HEK293 (cell line): ENCODE measurements around the gene EXOC3.

ENCODE experiments used
- KLF1 ChIP-seq: fragments of 450-650 bp; formaldehyde crosslinking; IDR thresholded peaks from 2 replicates; pipeline ENCODE4 v1.5.1; 2016; ENCODE audit warnings: missing biosample characterization, missing genetic modification characterization
- TRIM28 ChIP-seq: IDR thresholded peaks from 2 replicates; pipeline ENCODE4 v1.6.1; 2011; ENCODE audit warnings: low read length, control low read depth, borderline replicate concordance
- ZBTB7A ChIP-seq: fragments of 450-650 bp; formaldehyde crosslinking; IDR thresholded peaks from 2 replicates; pipeline ENCODE4 v1.5.1; 2016; ENCODE audit warnings: low read depth, missing biosample characterization, missing genetic modification characterization
- ZNF138 ChIP-seq: fragments of 450-650 bp; formaldehyde crosslinking; IDR thresholded peaks from 2 replicates; pipeline ENCODE4 v1.5.1; 2016; ENCODE audit warnings: missing biosample characterization, missing genetic modification characterization, borderline replicate concordance
- ZNF610 ChIP-seq: fragments of 450-650 bp; formaldehyde crosslinking; IDR thresholded peaks from 2 replicates; pipeline ENCODE4 v1.5.1; 2016; ENCODE audit warnings: missing biosample characterization, missing genetic modification characterization, borderline replicate concordance
- ZSCAN30 ChIP-seq: fragments of 450-650 bp; IDR thresholded peaks from 2 replicates; pipeline ENCODE4 v1.5.1; 2018; ENCODE audit warnings: missing biosample characterization, mild to moderate bottlenecking, missing genetic modification characterization, moderate library complexity
- TF ChIP-seq, protein P1 (sequence below): fragments of 450-650 bp; formaldehyde crosslinking; IDR thresholded peaks from 2 replicates; pipeline ENCODE4 v1.5.1; 2016; ENCODE audit warnings: missing biosample characterization, missing genetic modification characterization
- TF ChIP-seq, protein P2 (sequence below): fragments of 450-650 bp; formaldehyde crosslinking; IDR thresholded peaks from 2 replicates; pipeline ENCODE4 v1.5.1; 2016; ENCODE audit warnings: missing biosample characterization, missing genetic modification characterization
- TF ChIP-seq, protein P3 (sequence below): fragments of 450-650 bp; formaldehyde crosslinking; IDR thresholded peaks from 2 replicates; pipeline ENCODE4 v1.5.1; 2016; ENCODE audit warnings: missing biosample characterization, missing genetic modification characterization, low read depth
- TF ChIP-seq, protein P4 (sequence below): fragments of 450-650 bp; IDR thresholded peaks from 2 replicates; pipeline ENCODE4 v1.5.1; 2018; ENCODE audit warnings: missing biosample characterization, mild to moderate bottlenecking, missing genetic modification characterization
- TF ChIP-seq, protein P5 (sequence below): sonication (generic); formaldehyde crosslinking; IDR thresholded peaks from 2 replicates; pipeline ENCODE4 v1.8.1; 2022; ENCODE audit warnings: mild to moderate bottlenecking, moderate library complexity, missing genetic modification reagents

DNA sequence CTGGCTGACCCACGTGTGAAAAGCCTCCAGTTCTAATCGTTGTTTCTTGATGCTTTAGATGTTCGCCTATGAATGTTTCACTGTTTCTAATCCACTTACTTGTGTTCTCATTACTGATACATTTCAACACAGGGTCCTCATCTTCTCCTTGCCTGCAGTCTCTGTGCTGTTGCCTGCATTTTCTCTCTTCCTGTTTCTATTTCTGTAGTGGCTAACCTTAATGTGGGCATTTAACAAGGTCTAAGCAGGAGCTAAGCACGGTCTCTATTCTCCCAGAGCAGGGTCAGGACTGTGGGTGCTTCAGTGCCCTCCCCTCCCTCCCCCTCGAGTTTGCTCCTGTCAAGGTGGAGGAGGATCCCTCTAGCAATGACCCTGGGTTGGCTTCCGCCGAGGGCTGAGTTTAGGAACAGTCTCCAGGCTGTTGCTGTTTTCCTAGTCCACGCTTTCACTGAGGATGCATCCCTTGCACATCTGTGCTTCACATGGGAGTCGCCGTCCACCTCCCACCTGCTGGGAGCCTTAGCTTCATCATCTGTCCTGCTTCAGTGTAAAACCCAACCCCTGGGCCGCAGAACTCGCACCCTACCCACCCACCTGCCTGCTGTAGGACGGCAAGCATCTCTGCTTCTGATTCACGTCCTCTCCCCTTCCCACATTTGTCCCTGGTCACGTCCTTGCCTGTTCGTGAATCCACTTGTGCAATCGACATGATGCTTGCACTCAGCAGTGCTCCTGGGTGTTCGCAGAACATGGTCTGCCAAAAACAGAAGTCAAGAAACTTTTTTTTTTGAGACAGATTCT is 2.4 kb upstream of the EXOC3 start:
- TF ChIP-seq KLF1 (tag by site-specific recombination) (no peak), ZBTB7A (tag by site-specific recombination) (no peak), ZNF138 (tag by site-specific recombination) (no peak), ZNF610 (no peak), ZSCAN30 (tag by site-specific recombination) (no peak), TRIM28 (no peak)
- TF ChIP-seq, protein P1, sequence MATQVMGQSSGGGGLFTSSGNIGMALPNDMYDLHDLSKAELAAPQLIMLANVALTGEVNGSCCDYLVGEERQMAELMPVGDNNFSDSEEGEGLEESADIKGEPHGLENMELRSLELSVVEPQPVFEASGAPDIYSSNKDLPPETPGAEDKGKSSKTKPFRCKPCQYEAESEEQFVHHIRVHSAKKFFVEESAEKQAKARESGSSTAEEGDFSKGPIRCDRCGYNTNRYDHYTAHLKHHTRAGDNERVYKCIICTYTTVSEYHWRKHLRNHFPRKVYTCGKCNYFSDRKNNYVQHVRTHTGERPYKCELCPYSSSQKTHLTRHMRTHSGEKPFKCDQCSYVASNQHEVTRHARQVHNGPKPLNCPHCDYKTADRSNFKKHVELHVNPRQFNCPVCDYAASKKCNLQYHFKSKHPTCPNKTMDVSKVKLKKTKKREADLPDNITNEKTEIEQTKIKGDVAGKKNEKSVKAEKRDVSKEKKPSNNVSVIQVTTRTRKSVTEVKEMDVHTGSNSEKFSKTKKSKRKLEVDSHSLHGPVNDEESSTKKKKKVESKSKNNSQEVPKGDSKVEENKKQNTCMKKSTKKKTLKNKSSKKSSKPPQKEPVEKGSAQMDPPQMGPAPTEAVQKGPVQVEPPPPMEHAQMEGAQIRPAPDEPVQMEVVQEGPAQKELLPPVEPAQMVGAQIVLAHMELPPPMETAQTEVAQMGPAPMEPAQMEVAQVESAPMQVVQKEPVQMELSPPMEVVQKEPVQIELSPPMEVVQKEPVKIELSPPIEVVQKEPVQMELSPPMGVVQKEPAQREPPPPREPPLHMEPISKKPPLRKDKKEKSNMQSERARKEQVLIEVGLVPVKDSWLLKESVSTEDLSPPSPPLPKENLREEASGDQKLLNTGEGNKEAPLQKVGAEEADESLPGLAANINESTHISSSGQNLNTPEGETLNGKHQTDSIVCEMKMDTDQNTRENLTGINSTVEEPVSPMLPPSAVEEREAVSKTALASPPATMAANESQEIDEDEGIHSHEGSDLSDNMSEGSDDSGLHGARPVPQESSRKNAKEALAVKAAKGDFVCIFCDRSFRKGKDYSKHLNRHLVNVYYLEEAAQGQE (tag by site-specific recombination): no peak
- TF ChIP-seq, protein P2, sequence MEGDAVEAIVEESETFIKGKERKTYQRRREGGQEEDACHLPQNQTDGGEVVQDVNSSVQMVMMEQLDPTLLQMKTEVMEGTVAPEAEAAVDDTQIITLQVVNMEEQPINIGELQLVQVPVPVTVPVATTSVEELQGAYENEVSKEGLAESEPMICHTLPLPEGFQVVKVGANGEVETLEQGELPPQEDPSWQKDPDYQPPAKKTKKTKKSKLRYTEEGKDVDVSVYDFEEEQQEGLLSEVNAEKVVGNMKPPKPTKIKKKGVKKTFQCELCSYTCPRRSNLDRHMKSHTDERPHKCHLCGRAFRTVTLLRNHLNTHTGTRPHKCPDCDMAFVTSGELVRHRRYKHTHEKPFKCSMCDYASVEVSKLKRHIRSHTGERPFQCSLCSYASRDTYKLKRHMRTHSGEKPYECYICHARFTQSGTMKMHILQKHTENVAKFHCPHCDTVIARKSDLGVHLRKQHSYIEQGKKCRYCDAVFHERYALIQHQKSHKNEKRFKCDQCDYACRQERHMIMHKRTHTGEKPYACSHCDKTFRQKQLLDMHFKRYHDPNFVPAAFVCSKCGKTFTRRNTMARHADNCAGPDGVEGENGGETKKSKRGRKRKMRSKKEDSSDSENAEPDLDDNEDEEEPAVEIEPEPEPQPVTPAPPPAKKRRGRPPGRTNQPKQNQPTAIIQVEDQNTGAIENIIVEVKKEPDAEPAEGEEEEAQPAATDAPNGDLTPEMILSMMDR (tag by site-specific recombination): no peak
- TF ChIP-seq, protein P3, sequence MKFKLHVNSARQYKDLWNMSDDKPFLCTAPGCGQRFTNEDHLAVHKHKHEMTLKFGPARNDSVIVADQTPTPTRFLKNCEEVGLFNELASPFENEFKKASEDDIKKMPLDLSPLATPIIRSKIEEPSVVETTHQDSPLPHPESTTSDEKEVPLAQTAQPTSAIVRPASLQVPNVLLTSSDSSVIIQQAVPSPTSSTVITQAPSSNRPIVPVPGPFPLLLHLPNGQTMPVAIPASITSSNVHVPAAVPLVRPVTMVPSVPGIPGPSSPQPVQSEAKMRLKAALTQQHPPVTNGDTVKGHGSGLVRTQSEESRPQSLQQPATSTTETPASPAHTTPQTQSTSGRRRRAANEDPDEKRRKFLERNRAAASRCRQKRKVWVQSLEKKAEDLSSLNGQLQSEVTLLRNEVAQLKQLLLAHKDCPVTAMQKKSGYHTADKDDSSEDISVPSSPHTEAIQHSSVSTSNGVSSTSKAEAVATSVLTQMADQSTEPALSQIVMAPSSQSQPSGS (tag by site-specific recombination): no peak
- TF ChIP-seq, protein P4, sequence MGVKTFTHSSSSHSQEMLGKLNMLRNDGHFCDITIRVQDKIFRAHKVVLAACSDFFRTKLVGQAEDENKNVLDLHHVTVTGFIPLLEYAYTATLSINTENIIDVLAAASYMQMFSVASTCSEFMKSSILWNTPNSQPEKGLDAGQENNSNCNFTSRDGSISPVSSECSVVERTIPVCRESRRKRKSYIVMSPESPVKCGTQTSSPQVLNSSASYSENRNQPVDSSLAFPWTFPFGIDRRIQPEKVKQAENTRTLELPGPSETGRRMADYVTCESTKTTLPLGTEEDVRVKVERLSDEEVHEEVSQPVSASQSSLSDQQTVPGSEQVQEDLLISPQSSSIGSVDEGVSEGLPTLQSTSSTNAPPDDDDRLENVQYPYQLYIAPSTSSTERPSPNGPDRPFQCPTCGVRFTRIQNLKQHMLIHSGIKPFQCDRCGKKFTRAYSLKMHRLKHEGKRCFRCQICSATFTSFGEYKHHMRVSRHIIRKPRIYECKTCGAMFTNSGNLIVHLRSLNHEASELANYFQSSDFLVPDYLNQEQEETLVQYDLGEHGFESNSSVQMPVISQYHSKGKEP: no peak
- TF ChIP-seq, protein P5, sequence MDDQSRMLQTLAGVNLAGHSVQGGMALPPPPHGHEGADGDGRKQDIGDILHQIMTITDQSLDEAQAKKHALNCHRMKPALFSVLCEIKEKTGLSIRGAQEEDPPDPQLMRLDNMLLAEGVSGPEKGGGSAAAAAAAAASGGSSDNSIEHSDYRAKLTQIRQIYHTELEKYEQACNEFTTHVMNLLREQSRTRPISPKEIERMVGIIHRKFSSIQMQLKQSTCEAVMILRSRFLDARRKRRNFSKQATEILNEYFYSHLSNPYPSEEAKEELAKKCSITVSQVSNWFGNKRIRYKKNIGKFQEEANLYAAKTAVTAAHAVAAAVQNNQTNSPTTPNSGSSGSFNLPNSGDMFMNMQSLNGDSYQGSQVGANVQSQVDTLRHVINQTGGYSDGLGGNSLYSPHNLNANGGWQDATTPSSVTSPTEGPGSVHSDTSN (CRISPR knock-in tag): no peak
